IMR-90 (cell line): ENCODE results near the gene DNM1.

Experiments used
- CEBPB ChIP-seq: IDR thresholded peaks from 2 replicates; pipeline ENCODE4 v1.6.1; 2012; ENCODE audit warnings: low read depth, low read length, improper control_type of control experiment
- CHD1 ChIP-seq: IDR thresholded peaks from 2 replicates; pipeline ENCODE4 v1.6.1; 2012; ENCODE audit warnings: low read depth, low read length, improper control_type of control experiment
- CTCF ChIP-seq: conservative IDR thresholded peaks from 2 replicates; pipeline ENCODE4 v1.5.1; 2012; ENCODE audit warnings: mild to moderate bottlenecking, low read depth, low read length, improper control_type of control experiment
- FOS ChIP-seq: fragments of 150-350 bp; IDR thresholded peaks from 2 replicates; pipeline ENCODE4 v1.6.1; 2016; ENCODE audit warnings: low read depth, low read length
- POLR2A ChIP-seq: IDR thresholded peaks from 2 replicates; pipeline ENCODE4 v1.6.1; 2012; ENCODE audit warnings: mild to moderate bottlenecking, low read depth, low read length
- RCOR1 ChIP-seq: IDR thresholded peaks from 2 replicates; pipeline ENCODE4 v1.6.1; 2012; ENCODE audit warnings: mild to moderate bottlenecking, low read length, improper control_type of control experiment; ENCODE audit not compliant: insufficient replicate concordance
- RFX5 ChIP-seq: IDR thresholded peaks from 2 replicates; pipeline ENCODE4 v1.8.0; 2012; ENCODE audit warnings: low read depth, mild to moderate bottlenecking, low read length, moderate library complexity
- SMC3 ChIP-seq: fragments of 150-350 bp; IDR thresholded peaks from 2 replicates; pipeline ENCODE4 v1.6.1; 2016; ENCODE audit warnings: low read depth, mild to moderate bottlenecking, antibody characterized with exemption, low read length, moderate library complexity
- USF2 ChIP-seq: fragments of 150-350 bp; IDR thresholded peaks from 2 replicates; pipeline ENCODE4 v1.6.1; 2017; ENCODE audit warnings: mild to moderate bottlenecking, antibody characterized with exemption, low read length, low read depth

DNA sequence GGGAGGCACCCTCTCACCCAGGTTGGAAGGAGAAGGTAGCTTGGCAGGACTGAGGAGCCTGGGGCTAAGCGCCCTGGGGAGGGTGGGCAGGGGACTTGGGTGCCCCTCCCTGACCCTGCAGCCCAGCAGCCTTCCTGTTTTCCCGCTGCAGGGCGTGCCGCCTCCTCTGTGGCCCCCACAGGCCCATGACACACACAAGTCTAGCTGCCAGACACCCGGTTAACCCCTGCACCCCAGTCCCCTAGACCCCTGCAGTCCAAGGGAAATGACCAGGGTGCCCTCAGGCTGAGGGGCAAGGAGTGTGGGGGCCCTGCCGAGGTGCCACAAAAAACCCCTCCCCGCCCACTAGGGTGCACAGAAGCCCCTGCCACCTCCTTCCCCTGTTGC, 39.6 kb downstream of the DNM1 start:
- TF ChIP-seq CTCF = no peak
- TF ChIP-seq POLR2A = no peak
- no peak for TF ChIP-seq USF2
- TF ChIP-seq RCOR1 = no peak
- no peak for TF ChIP-seq CEBPB
- no peak for TF ChIP-seq SMC3
- no peak for TF ChIP-seq RFX5
- TF ChIP-seq CHD1 = no peak
- TF ChIP-seq FOS = no peak
